DND-41 (cell line): Measurements from ENCODE around the gene ZSCAN5A.
"Not testable (repeated sequence)": the region's sequence is repeated elsewhere in the genome, so short reads cannot be mapped to it uniquely, and the experiment has no call there.

Source experiments
- EZH2 ChIP-seq: IDR thresholded peaks from 3 replicates; pipeline ENCODE4 v1.6.1; 2012; ENCODE audit warnings: borderline replicate concordance, low read depth, mild to moderate bottlenecking, moderate library complexity, low read length, inconsistent platforms; ENCODE audit not compliant: severe bottlenecking
- TF ChIP-seq, protein P1 (sequence below): IDR thresholded peaks from 2 replicates; pipeline ENCODE4 v1.5.1; 2012; ENCODE audit warnings: borderline replicate concordance, low read length, moderate library complexity, mild to moderate bottlenecking; ENCODE audit not compliant: poor library complexity, severe bottlenecking; ENCODE audit errors: extremely low read depth

DNA sequence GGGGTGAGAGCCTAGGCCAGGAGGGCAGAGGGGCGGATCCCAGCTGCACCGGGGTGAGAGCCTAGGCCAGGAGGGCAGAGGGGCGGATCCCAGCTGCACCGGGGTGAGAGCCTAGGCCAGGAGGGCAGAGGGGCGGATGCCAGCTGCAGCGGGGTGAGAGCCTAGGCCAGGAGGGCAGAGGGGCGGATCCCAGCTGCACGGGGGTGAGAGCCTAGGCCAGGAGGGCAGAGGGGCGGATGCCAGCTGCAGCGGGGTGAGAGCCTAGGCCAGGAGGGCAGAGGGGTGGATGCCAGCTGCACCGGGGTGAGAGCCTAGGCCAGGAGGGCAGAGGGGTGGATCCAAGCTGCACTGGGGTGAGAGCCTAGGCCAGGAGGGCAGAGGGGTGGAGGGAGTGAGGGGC lies 138.3 kb downstream of the ZSCAN5A start:
- TF ChIP-seq, protein P1, sequence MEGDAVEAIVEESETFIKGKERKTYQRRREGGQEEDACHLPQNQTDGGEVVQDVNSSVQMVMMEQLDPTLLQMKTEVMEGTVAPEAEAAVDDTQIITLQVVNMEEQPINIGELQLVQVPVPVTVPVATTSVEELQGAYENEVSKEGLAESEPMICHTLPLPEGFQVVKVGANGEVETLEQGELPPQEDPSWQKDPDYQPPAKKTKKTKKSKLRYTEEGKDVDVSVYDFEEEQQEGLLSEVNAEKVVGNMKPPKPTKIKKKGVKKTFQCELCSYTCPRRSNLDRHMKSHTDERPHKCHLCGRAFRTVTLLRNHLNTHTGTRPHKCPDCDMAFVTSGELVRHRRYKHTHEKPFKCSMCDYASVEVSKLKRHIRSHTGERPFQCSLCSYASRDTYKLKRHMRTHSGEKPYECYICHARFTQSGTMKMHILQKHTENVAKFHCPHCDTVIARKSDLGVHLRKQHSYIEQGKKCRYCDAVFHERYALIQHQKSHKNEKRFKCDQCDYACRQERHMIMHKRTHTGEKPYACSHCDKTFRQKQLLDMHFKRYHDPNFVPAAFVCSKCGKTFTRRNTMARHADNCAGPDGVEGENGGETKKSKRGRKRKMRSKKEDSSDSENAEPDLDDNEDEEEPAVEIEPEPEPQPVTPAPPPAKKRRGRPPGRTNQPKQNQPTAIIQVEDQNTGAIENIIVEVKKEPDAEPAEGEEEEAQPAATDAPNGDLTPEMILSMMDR: not testable (repeated sequence)
- not testable (repeated sequence) for TF ChIP-seq EZH2
